ENCODE data around the gene C3orf49. TPM values are rescaled to one million over a fixed set of nuclear protein-coding genes. Genes with fewer than 3 reads are reported as not detected.

The C3orf49 gene
- polyA plus RNA-seq, 2 donors, result not detected

- H3K4me1 ChIP-seq (ENCODE audit: control insufficient read depth in 2 of 2, insufficient read depth in 2 of 2, low read length in 1 of 2), result peaks cover 3 to 4% of the 10 kb centered on the region in 2 donors
- H3K27ac ChIP-seq (ENCODE audit: low read depth in 2 of 2, low read length in 1 of 2), result no peak overlapping the region
- no peaks in the 10 kb centered on the region for H3K36me3 ChIP-seq (ENCODE audit: control insufficient read depth in 2 of 2, insufficient read depth in 2 of 2, low read length in 1 of 2)
- H3K27me3 ChIP-seq (ENCODE audit: control insufficient read depth in 1 of 2, insufficient read depth in 2 of 2, low read length in 2 of 2), result no peaks in the 10 kb centered on the region
- H3K4me3 ChIP-seq (ENCODE audit: low read depth in 1 of 2, low read length in 2 of 2), result no peak overlapping the region
- WGBS, 2 donors, result 96 to 98% methylated on average over 2 of the region's 2 CpGs
- H3K9me3 ChIP-seq (ENCODE audit: control insufficient read depth in 2 of 2, insufficient read depth in 1 of 2, low read depth in 1 of 2, low read length in 1 of 2), result no peaks in the 10 kb centered on the region
Observed at GRCh38 chr3:63875510-63875909, 56.4 kb downstream of the C3orf49 start.

GRCh38 chr3:63876260-63876659 is 57.2 kb downstream of the C3orf49 start:
- no peaks in the 10 kb centered on the region for H3K9me3 ChIP-seq (ENCODE audit: control insufficient read depth in 2 of 2, insufficient read depth in 1 of 2, low read depth in 1 of 2, low read length in 1 of 2)
- peaks cover 3 to 4% of the 10 kb centered on the region in 2 donors for H3K4me1 ChIP-seq (ENCODE audit: control insufficient read depth in 2 of 2, insufficient read depth in 2 of 2, low read length in 1 of 2)
- H3K4me3 ChIP-seq (ENCODE audit: low read depth in 1 of 2, low read length in 2 of 2), result no peak overlapping the region
- no peak overlapping the region for H3K27ac ChIP-seq (ENCODE audit: low read depth in 2 of 2, low read length in 1 of 2)
- no peaks in the 10 kb centered on the region for H3K27me3 ChIP-seq (ENCODE audit: control insufficient read depth in 1 of 2, insufficient read depth in 2 of 2, low read length in 2 of 2)
- H3K36me3 ChIP-seq (ENCODE audit: control insufficient read depth in 2 of 2, insufficient read depth in 2 of 2, low read length in 1 of 2), result no peaks in the 10 kb centered on the region
- WGBS, 2 donors, result 59 to 63% methylated on average over 3 of the region's 3 CpGs

DNA sequence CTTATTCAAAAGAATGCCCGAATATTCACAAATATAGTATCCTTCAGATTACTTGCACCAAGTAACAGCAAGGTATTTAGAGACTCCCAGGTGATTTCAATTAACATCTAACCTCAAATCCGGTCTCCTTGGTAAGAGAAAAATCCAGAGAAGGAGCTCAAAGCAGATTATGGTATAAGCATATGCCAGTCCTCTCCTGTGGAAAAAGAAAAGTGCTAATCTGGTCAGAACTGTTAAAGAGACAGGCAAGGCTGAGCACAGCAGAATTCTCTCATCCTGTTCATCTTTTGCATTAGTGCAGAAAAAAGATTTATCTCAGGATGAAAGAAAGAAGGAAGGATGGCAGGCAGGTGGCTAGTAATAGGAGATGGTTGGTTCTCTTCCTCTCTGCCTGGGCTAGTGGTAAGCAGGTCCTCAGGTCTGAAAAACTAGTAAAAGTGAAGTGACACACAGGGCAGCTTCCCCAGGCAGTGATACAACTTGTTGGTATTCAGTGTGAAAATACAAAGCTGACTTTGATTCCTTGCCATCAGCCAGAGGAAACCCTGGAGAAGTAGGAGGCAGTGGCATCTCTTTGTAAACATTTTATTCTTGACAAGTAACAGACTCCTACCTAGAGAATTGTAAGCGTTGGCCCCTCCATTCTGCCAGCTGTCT is 58.8 kb downstream of the C3orf49 start:
- Histone ChIP-seq H3K36me3 (ENCODE audit: control insufficient read depth in 2 of 2, insufficient read depth in 2 of 2, low read length in 1 of 2) (no peaks in the 10 kb centered on the region), H3K9me3 (ENCODE audit: control insufficient read depth in 2 of 2, insufficient read depth in 1 of 2, low read depth in 1 of 2, low read length in 1 of 2) (no peaks in the 10 kb centered on the region), H3K27me3 (ENCODE audit: control insufficient read depth in 1 of 2, insufficient read depth in 2 of 2, low read length in 2 of 2) (no peaks in the 10 kb centered on the region), H3K4me3 (ENCODE audit: low read depth in 1 of 2, low read length in 2 of 2) (no peak overlapping the region), H3K4me1 (ENCODE audit: control insufficient read depth in 2 of 2, insufficient read depth in 2 of 2, low read length in 1 of 2) (peaks cover 0 to 3% of the 10 kb centered on the region in 2 donors), H3K27ac (ENCODE audit: low read depth in 2 of 2, low read length in 1 of 2) (no peak overlapping the region)
- 79 to 84% methylated on average over 3 of the region's 3 CpGs for WGBS, 2 donors

DNA sequence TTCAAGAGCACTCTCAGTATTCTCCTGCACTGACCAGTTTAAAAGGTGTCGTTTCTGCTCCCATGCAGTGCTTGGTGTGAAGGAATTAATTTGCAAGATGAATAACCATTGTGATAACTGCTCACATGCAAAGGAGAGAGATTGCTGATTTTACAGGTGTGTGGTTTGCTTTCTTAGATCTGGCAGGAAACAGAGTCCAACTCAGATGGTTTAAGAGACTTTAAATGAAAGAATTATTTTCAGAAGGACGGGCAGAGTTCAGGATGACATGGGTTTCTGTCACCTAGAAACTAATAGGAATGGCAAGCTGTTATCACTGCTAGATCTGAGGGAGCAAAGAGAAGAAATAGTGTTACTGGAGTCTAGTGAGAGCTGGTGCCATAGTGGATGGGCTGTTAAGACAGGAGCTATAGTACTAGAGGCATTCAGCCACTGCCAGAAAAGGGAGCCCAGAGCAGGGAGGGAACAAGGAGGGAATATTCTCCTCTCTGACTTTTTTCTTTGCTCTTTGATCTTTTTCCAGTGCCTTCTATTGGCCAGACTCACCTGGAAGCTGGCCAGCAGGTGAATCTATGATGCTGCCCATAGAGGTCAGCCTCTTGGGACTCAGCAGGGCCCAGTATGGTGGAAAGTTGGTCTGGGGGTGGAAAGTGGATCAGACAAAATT is 59.4 kb downstream of the C3orf49 start:
- Histone ChIP-seq H3K36me3 (ENCODE audit: control insufficient read depth in 2 of 2, insufficient read depth in 2 of 2, low read length in 1 of 2) (no peaks in the 10 kb centered on the region), H3K27ac (ENCODE audit: low read depth in 2 of 2, low read length in 1 of 2) (no peak overlapping the region), H3K4me3 (ENCODE audit: low read depth in 1 of 2, low read length in 2 of 2) (no peak overlapping the region), H3K27me3 (ENCODE audit: control insufficient read depth in 1 of 2, insufficient read depth in 2 of 2, low read length in 2 of 2) (no peaks in the 10 kb centered on the region), H3K9me3 (ENCODE audit: control insufficient read depth in 2 of 2, insufficient read depth in 1 of 2, low read depth in 1 of 2, low read length in 1 of 2) (no peaks in the 10 kb centered on the region), H3K4me1 (ENCODE audit: control insufficient read depth in 2 of 2, insufficient read depth in 2 of 2, low read length in 1 of 2) (peaks cover 0 to 3% of the 10 kb centered on the region in 2 donors)
- WGBS, 2 donors, result 67 to 77% methylated on average over 2 of the region's 2 CpGs

DNA sequence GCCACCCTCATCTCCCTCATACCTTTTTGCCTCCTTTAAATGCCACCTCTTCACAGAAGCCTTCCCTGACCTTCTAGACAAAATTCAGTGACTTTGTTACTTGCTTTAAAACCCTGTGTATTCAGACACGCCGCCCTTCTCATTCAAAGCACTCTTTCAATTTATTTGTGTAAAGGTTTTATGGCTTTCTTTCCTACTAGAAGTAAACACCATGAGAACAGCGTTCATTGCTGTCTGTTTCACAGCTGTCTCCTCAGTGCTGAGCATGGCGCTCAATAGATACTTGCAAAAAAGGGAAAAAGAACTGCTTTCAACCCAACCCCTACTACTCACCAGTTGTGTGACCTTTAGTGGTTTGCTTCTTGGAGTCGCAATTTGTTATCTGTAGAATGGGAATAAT is 61.6 kb downstream of the C3orf49 start:
- 91 to 93% methylated on average over 5 of the region's 5 CpGs for WGBS, 2 donors
- Histone ChIP-seq H3K36me3 (ENCODE audit: control insufficient read depth in 2 of 2, insufficient read depth in 2 of 2, low read length in 1 of 2) (no peaks in the 10 kb centered on the region), H3K4me3 (ENCODE audit: low read depth in 1 of 2, low read length in 2 of 2) (no peak overlapping the region), H3K9me3 (ENCODE audit: control insufficient read depth in 2 of 2, insufficient read depth in 1 of 2, low read depth in 1 of 2, low read length in 1 of 2) (no peaks in the 10 kb centered on the region), H3K27me3 (ENCODE audit: control insufficient read depth in 1 of 2, insufficient read depth in 2 of 2, low read length in 2 of 2) (no peaks in the 10 kb centered on the region), H3K4me1 (ENCODE audit: control insufficient read depth in 2 of 2, insufficient read depth in 2 of 2, low read length in 1 of 2) (peaks cover 0 to 3% of the 10 kb centered on the region in 2 donors), H3K27ac (ENCODE audit: low read depth in 2 of 2, low read length in 1 of 2) (no peak overlapping the region)

DNA sequence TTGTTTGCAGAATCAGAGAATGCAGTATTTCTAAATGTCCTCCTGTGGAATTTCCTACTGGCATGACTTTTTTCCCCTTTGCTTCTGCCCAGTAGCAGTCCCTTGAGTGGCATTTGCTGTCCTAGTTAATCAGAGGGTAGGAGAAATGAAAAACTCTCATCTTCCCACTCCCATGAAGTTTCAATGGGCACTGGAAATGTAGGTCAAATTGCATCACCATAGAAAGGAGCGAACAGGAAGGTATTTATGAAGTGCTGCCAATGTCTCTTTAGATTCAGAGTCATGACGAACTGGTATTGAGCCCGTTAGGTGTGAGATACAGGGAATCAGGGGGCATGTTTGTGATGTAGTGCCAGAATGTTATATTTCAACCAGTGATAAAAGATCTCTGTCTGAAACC is 67.8 kb downstream of the C3orf49 start:
- WGBS, 2 donors, result 53 to 56% methylated on average over 3 of the region's 3 CpGs
- Histone ChIP-seq H3K4me3 (ENCODE audit: low read depth in 1 of 2, low read length in 2 of 2) (no peak overlapping the region), H3K36me3 (ENCODE audit: control insufficient read depth in 2 of 2, insufficient read depth in 2 of 2, low read length in 1 of 2) (no peaks in the 10 kb centered on the region), H3K9me3 (ENCODE audit: control insufficient read depth in 2 of 2, insufficient read depth in 1 of 2, low read depth in 1 of 2, low read length in 1 of 2) (no peaks in the 10 kb centered on the region), H3K4me1 (ENCODE audit: control insufficient read depth in 2 of 2, insufficient read depth in 2 of 2, low read length in 1 of 2) (no peaks in the 10 kb centered on the region), H3K27ac (ENCODE audit: low read depth in 2 of 2, low read length in 1 of 2) (no peak overlapping the region), H3K27me3 (ENCODE audit: control insufficient read depth in 1 of 2, insufficient read depth in 2 of 2, low read length in 2 of 2) (no peaks in the 10 kb centered on the region)

DNA sequence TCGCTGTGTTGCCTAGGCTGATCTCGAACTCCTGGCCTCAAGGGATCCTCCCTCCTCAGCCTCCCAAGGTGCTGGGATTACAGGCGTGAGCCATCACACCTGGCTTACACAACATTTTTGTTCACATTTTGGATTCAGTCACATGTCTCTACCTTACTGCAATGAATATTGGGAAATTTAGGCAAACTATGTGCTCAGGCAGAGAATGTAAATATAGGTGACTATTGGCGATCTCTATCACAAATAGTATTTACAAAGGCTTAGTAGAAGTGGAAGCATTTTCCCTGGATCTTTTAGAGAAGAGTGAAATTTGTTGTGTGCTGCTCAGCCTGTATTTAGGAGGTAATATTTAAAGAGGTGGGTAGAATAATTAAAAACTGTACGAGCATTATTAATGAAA is 72.4 kb downstream of the C3orf49 start:
- Histone ChIP-seq H3K27me3 (ENCODE audit: control insufficient read depth in 1 of 2, insufficient read depth in 2 of 2, low read length in 2 of 2) (no peaks in the 10 kb centered on the region), H3K36me3 (ENCODE audit: control insufficient read depth in 2 of 2, insufficient read depth in 2 of 2, low read length in 1 of 2) (no peaks in the 10 kb centered on the region), H3K4me3 (ENCODE audit: low read depth in 1 of 2, low read length in 2 of 2) (no peak overlapping the region), H3K9me3 (ENCODE audit: control insufficient read depth in 2 of 2, insufficient read depth in 1 of 2, low read depth in 1 of 2, low read length in 1 of 2) (no peaks in the 10 kb centered on the region), H3K27ac (ENCODE audit: low read depth in 2 of 2, low read length in 1 of 2) (no peak overlapping the region), H3K4me1 (ENCODE audit: control insufficient read depth in 2 of 2, insufficient read depth in 2 of 2, low read length in 1 of 2) (peaks cover 0 to 3% of the 10 kb centered on the region in 2 donors)
- WGBS, 2 donors, result 93 to 97% methylated on average over 5 of the region's 5 CpGs

DNA sequence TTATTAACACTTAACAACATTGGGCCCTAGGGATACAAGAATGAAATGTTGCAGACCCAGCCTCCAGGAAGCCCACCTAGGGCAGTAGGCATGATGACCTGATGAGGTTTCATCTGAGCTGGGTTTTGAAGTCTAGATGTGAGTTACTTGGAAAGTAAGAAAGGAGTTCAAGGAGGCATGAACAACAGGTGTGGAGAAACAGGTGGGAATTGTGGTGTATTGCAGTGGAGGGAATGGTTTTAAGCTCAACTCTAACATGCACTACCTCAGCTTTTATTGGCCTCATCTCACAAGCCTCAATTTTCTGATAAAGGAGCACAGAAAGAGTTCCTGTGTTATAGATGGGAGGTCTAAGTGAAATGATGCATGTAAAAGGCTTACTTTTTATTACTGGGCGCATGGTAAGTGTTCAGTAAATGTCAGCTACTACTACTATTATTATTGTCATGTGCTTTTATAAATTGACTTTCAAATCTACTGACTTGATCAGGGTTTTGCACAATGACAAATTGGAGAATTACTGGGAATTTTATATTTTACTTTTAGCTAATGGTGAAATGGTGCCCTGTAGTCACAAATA is 73.8 kb downstream of the C3orf49 start:
- H3K4me3 ChIP-seq (ENCODE audit: low read depth in 1 of 2, low read length in 2 of 2), result no peak overlapping the region
- 88 to 95% methylated on average over 1 of the region's 1 CpG for WGBS, 2 donors
- no peak overlapping the region for H3K27ac ChIP-seq (ENCODE audit: low read depth in 2 of 2, low read length in 1 of 2)
- no peaks in the 10 kb centered on the region for H3K9me3 ChIP-seq (ENCODE audit: control insufficient read depth in 2 of 2, insufficient read depth in 1 of 2, low read depth in 1 of 2, low read length in 1 of 2)
- H3K27me3 ChIP-seq (ENCODE audit: control insufficient read depth in 1 of 2, insufficient read depth in 2 of 2, low read length in 2 of 2), result no peaks in the 10 kb centered on the region
- H3K4me1 ChIP-seq (ENCODE audit: control insufficient read depth in 2 of 2, insufficient read depth in 2 of 2, low read length in 1 of 2), result peaks cover 0 to 3% of the 10 kb centered on the region in 2 donors
- no peaks in the 10 kb centered on the region for H3K36me3 ChIP-seq (ENCODE audit: control insufficient read depth in 2 of 2, insufficient read depth in 2 of 2, low read length in 1 of 2)

DNA sequence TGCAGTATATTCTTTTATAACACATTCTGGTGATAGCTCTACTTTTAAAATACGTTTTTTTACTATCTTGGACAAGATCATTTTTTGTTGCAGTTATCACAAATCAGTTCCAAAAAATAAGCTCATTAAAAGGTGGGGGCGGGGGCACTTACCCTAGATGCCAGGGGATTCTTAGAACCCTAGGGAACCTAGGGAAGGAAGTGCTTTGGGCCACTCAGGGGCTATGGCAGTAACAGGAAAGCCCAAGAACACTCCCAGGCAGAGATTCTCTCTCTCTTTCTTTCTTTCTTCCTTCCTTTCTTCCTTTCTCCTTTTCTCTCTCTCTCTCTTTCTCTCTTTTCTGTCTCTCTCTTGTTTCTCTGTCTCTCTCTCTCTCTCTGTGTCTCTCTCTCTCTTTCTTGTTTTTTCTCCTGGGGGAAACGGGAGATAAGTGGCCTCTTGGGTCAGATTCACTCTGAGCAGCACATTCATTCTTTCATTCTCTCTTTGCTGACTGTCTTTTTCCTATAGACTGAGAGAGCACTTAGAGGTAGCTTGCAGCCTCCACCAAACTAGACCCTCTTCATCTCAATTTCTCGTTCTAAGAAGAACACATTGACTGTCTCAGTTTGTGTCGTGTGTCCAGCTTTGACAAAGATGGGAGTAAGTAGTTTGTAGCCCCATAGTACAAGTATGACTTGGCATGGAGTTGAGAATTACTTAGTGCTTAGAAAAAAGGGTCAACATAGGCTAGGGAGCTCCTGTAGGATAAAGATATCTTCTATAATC is 76.5 kb downstream of the C3orf49 start:
- WGBS, 2 donors, result 80 to 82% methylated on average over 5 of the region's 5 CpGs
- H3K4me1 ChIP-seq (ENCODE audit: control insufficient read depth in 2 of 2, insufficient read depth in 2 of 2, low read length in 1 of 2), result peaks cover 0 to 3% of the 10 kb centered on the region in 2 donors
- H3K36me3 ChIP-seq (ENCODE audit: control insufficient read depth in 2 of 2, insufficient read depth in 2 of 2, low read length in 1 of 2), result peaks cover 0 to 4% of the 10 kb centered on the region in 2 donors
- H3K27me3 ChIP-seq (ENCODE audit: control insufficient read depth in 1 of 2, insufficient read depth in 2 of 2, low read length in 2 of 2), result no peaks in the 10 kb centered on the region
- H3K27ac ChIP-seq (ENCODE audit: low read depth in 2 of 2, low read length in 1 of 2), result no peak overlapping the region
- H3K4me3 ChIP-seq (ENCODE audit: low read depth in 1 of 2, low read length in 2 of 2), result no peak overlapping the region
- no peaks in the 10 kb centered on the region for H3K9me3 ChIP-seq (ENCODE audit: control insufficient read depth in 2 of 2, insufficient read depth in 1 of 2, low read depth in 1 of 2, low read length in 1 of 2)

Measured in esophagus (tissue), 2 donors.